ENCODE results near the gene TDRD9. TPM values are rescaled to one million over a fixed set of nuclear protein-coding genes. Genes with fewer than 3 reads are reported as not detected.

The TDRD9 gene
- total RNA-seq, 4 donors from 2014 or later = 2.0 to 3.2 (median 2.6) TPM

- 71% methylated on average over 5 of the region's 5 CpGs for WGBS
- intact Hi-C loops (cut with DNase I) = no loop called here
- Histone ChIP-seq H3K27me3 (peaks cover 0 to 13% (median 0%) of the 10 kb centered on the region in 4 donors), H3K27ac (replicated peaks in 1 of 4) (no peak overlapping the region), H3K9me3 (no peaks in the 10 kb centered on the region), H3K4me3 (no peak overlapping the region), H3K36me3 (no peaks in the 10 kb centered on the region), H3K4me1 (no peaks in the 10 kb centered on the region)
- DNase-seq (ENCODE audit: extremely low spot score) = no peak
- TF ChIP-seq POLR2A (IDR thresholded peaks at IDR 0.05; ENCODE audit: low read depth) (no peak), EP300 (IDR thresholded peaks at IDR 0.05) (no peak), POLR2AphosphoS5 (IDR thresholded peaks at IDR 0.05) (no peak), CTCF (IDR thresholded peaks at IDR 0.05) (no peak)
These were observed 67.6 kb downstream of the TDRD9 start for GRCh38 chr14:103995876-103996275.

GRCh38 chr14:103997391-103997790, 69.1 kb downstream of the TDRD9 start:
- intact Hi-C loops (cut with DNase I) = no loop called here
- DNase-seq (ENCODE audit: extremely low spot score) = no peak
- Histone ChIP-seq H3K4me3 (no peak overlapping the region), H3K27ac (replicated peaks in 1 of 4) (no peak overlapping the region), H3K27me3 (peaks cover 0 to 6% (median 0%) of the 10 kb centered on the region in 4 donors), H3K36me3 (no peaks in the 10 kb centered on the region), H3K9me3 (no peaks in the 10 kb centered on the region), H3K4me1 (no peaks in the 10 kb centered on the region)
- whole genome bisulfite sequencing = 78% methylated on average over 8 of the region's 8 CpGs
- TF ChIP-seq CTCF (IDR thresholded peaks at IDR 0.05) = no peak

- WGBS = 77% methylated on average over 6 of the region's 10 CpGs
- Histone ChIP-seq H3K9me3 (no peaks in the 10 kb centered on the region), H3K36me3 (no peaks in the 10 kb centered on the region), H3K4me3 (no peak overlapping the region), H3K4me1 (no peaks in the 10 kb centered on the region), H3K27ac (replicated peaks in 1 of 4) (no peak overlapping the region), H3K27me3 (peaks cover 0 to 5% (median 0%) of the 10 kb centered on the region in 4 donors)
- no peak for DNase-seq (ENCODE audit: extremely low spot score)
- intact Hi-C loops (cut with DNase I) = no loop called here
- no peak for TF ChIP-seq CTCF (IDR thresholded peaks at IDR 0.05)
- no peak for TF ChIP-seq POLR2A (IDR thresholded peaks at IDR 0.05; ENCODE audit: low read depth)
- no peak for TF ChIP-seq POLR2AphosphoS5 (IDR thresholded peaks at IDR 0.05)
- TF ChIP-seq EP300 (IDR thresholded peaks at IDR 0.05) = no peak
These were observed 69.8 kb downstream of the TDRD9 start for GRCh38 chr14:103998027-103998426.

GRCh38 chr14:103999795-104000440, 71.7 kb downstream of the TDRD9 start:
- intact Hi-C loops (cut with DNase I) = no loop called here

More at GRCh38 chr14:103999795-104000440, 71.7 kb downstream of the TDRD9 start:
- no peaks in the 10 kb centered on the region for H3K9me3 ChIP-seq
- H3K36me3 ChIP-seq = no peaks in the 10 kb centered on the region
- no peak overlapping the region for H3K27ac ChIP-seq (replicated peaks in 1 of 4)
- DNase-seq (ENCODE audit: extremely low spot score) = no peak
- 92% methylated on average over 7 of the region's 7 CpGs for WGBS
- no peak for TF ChIP-seq EP300 (IDR thresholded peaks at IDR 0.05)
- TF ChIP-seq CTCF (IDR thresholded peaks at IDR 0.05) = no peak
- TF ChIP-seq POLR2A (IDR thresholded peaks at IDR 0.05; ENCODE audit: low read depth) = no peak
- no peak for TF ChIP-seq POLR2AphosphoS5 (IDR thresholded peaks at IDR 0.05)
- no peaks in the 10 kb centered on the region for H3K4me1 ChIP-seq
- H3K27me3 ChIP-seq = peaks cover 0 to 5% (median 0%) of the 10 kb centered on the region in 4 donors
- no peak overlapping the region for H3K4me3 ChIP-seq

All from esophagus muscularis mucosa (tissue), 4 donors.